Trophoblast cell (in vitro differentiated cells and primary cell): ENCODE measurements around the gene RGS7.
"Not testable (repeated sequence)": the region's sequence is repeated elsewhere in the genome, so short reads cannot be mapped to it uniquely, and the experiment has no call there.

Experiments used
- DNase-seq, 2 donors: peaks; one replicate each; pipeline ENCODE4 v3.0.0-alpha.2; 2016
- H2AFZ ChIP-seq: 2 replicates; pipeline ENCODE4 v1.6.1; 2013; ENCODE audit warnings: low read length, moderate library complexity, mild to moderate bottlenecking; ENCODE audit not compliant: insufficient read depth, poor library complexity
- H2AK5ac ChIP-seq: 2 replicates; pipeline ENCODE4 v1.6.1; 2013; ENCODE audit warnings: mild to moderate bottlenecking, low read length
- H2BK120ac ChIP-seq: 2 replicates; pipeline ENCODE4 v1.6.1; 2013; ENCODE audit warnings: low read length, mild to moderate bottlenecking, moderate library complexity; ENCODE audit not compliant: insufficient read depth, poor library complexity
- H2BK12ac ChIP-seq: 2 replicates; pipeline ENCODE4 v1.6.1; 2013; ENCODE audit warnings: mild to moderate bottlenecking, low read length, moderate library complexity
- H2BK5ac ChIP-seq: 2 replicates; pipeline ENCODE4 v1.6.1; 2013; ENCODE audit warnings: low read length, low read depth, moderate library complexity, mild to moderate bottlenecking; ENCODE audit not compliant: poor library complexity
- H3K14ac ChIP-seq: 2 replicates; pipeline ENCODE4 v1.6.1; 2013; ENCODE audit warnings: mild to moderate bottlenecking, low read length
- H3K18ac ChIP-seq: 2 replicates; pipeline ENCODE4 v1.6.1; 2013; ENCODE audit warnings: mild to moderate bottlenecking, low read length
- H3K23ac ChIP-seq: 2 replicates; pipeline ENCODE4 v1.6.1; 2013; ENCODE audit warnings: low read length
- H3K27ac ChIP-seq: 2 replicates; pipeline ENCODE4 v1.5.1; 2013; ENCODE audit warnings: low read depth, mild to moderate bottlenecking, inconsistent platforms, low read length, moderate library complexity
- H3K27me3 ChIP-seq: 2 replicates; pipeline ENCODE4 v1.6.1; 2013; ENCODE audit warnings: inconsistent platforms, mild to moderate bottlenecking, low read length, moderate library complexity; ENCODE audit not compliant: insufficient read depth
- H3K36me3 ChIP-seq, 2 experiments: 1 replicate in 1 of 2; 2 replicates in 1 of 2; pipeline ENCODE4 v1.6.1; 2013; ENCODE audit warnings: low read length in 2 of 2, mild to moderate bottlenecking in 2 of 2, moderate library complexity in 1 of 2; ENCODE audit not compliant: insufficient read depth in 2 of 2, control insufficient read depth in 1 of 2
- H3K4ac ChIP-seq: 2 replicates; pipeline ENCODE4 v1.6.1; 2013; ENCODE audit warnings: low read depth, mild to moderate bottlenecking, low read length, moderate library complexity
- H3K4me1 ChIP-seq, 2 experiments: 1 replicate in 1 of 2; 2 replicates in 1 of 2; pipeline ENCODE4 v1.6.1; 2013; ENCODE audit warnings: low read length in 2 of 2, mild to moderate bottlenecking in 2 of 2, moderate library complexity in 1 of 2; ENCODE audit not compliant: insufficient read depth in 2 of 2, control insufficient read depth in 1 of 2
- H3K4me2 ChIP-seq: 2 replicates; pipeline ENCODE4 v1.6.1; 2013; ENCODE audit warnings: inconsistent platforms, mild to moderate bottlenecking, low read length, moderate library complexity
- H3K4me3 ChIP-seq: 2 replicates; pipeline ENCODE4 v1.5.1; 2013; ENCODE audit warnings: mild to moderate bottlenecking, low read depth, low read length, inconsistent platforms
- H3K79me1 ChIP-seq: one replicate; pipeline ENCODE4 v1.6.1; 2013; ENCODE audit warnings: low read length
- H3K79me2 ChIP-seq: 2 replicates; pipeline ENCODE4 v1.6.1; 2013; ENCODE audit warnings: low read length, mild to moderate bottlenecking; ENCODE audit not compliant: control insufficient read depth, insufficient read depth, poor library complexity
- H3K9ac ChIP-seq: 2 replicates; pipeline ENCODE4 v1.6.1; 2013; ENCODE audit warnings: mild to moderate bottlenecking, low read length
- H3K9me3 ChIP-seq: 2 replicates; pipeline ENCODE4 v1.6.1; 2013; ENCODE audit warnings: low read depth, mild to moderate bottlenecking, control low read depth, inconsistent platforms, low read length; ENCODE audit not compliant: insufficient read depth
- H4K12ac ChIP-seq: 2 replicates; pipeline ENCODE4 v1.6.1; 2013; ENCODE audit warnings: low read depth, mild to moderate bottlenecking, low read length, moderate library complexity
- H4K8ac ChIP-seq: 2 replicates; pipeline ENCODE4 v1.6.1; 2013; ENCODE audit warnings: low read depth, mild to moderate bottlenecking, low read length, moderate library complexity
- H4K91ac ChIP-seq: one replicate; pipeline ENCODE4 v1.6.1; 2013; ENCODE audit warnings: low read depth, mild to moderate bottlenecking, low read length, moderate library complexity
- WGBS: extraction: QIAGEN DNeasy Blood & Tissue Kit; methylation state at CpG from one replicate; pipeline ENCODE4 v1.1.7; 2013; ENCODE audit warnings: missing lambda C conversion rate; ENCODE audit not compliant: insufficient read length, insufficient coverage; ENCODE audit errors: extremely low coverage; 5-methylcytosine and 5-hydroxymethylcytosine counted together

RGS7 gene

DNA sequence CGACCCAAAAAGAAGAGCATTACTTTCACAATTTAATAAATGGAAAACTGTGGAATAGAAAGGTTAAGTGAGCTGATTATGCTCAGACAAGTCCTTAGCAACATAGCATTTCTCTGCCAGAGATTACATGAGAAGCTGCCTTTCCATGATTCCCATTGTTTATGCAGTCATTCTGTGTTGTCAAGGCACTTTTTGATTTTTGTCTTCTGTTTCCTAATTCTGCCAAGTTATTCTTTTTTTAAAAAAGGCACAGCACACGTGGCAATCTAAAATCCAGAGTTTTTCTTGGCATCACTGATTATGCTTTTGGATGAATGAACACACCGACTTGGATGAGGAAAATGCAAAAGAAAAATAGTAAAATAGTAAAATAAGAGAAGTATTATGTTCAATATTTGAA lies 185.0 kb downstream of the RGS7 start:
- Histone ChIP-seq H3K4me1 (no peaks in the 10 kb centered on the region), H2BK120ac (no peak overlapping the region), H3K9me3 (no peaks in the 10 kb centered on the region), H3K4ac (no peak overlapping the region), H3K79me1 (no peaks in the 10 kb centered on the region), H3K27me3 (no peaks in the 10 kb centered on the region), H3K36me3 (no peaks in the 10 kb centered on the region), H2AK5ac (no peak overlapping the region), H3K23ac (no peak overlapping the region), H2BK5ac (no peak overlapping the region), H4K12ac (no peak overlapping the region), H3K18ac (no peak overlapping the region), H2AFZ (no peak overlapping the region), H4K8ac (no peak overlapping the region), H3K9ac (no peak overlapping the region), H3K79me2 (no peaks in the 10 kb centered on the region), H2BK12ac (no peak overlapping the region), H3K27ac (no peak overlapping the region), H3K4me2 (no peak overlapping the region), H4K91ac (no peak overlapping the region), H3K4me3 (no peak overlapping the region), H3K14ac (no peak overlapping the region)
- no CpG with 5 or more reads among the region's 3 CpGs for WGBS
- DNase-seq = no peak

GRCh38 chr1:241167121-241167630 lies 189.8 kb downstream of the RGS7 start:
- Histone ChIP-seq H2BK5ac (no peak overlapping the region), H3K27me3 (no peaks in the 10 kb centered on the region), H3K4ac (no peak overlapping the region), H3K27ac (no peak overlapping the region), H2BK12ac (no peak overlapping the region), H3K9me3 (no peaks in the 10 kb centered on the region), H4K12ac (no peak overlapping the region), H3K79me2 (no peaks in the 10 kb centered on the region), H2BK120ac (no peak overlapping the region), H2AFZ (no peak overlapping the region), H3K4me1 (peaks cover 2 to 3% of the 10 kb centered on the region in 2 experiments), H3K79me1 (no peaks in the 10 kb centered on the region), H3K4me2 (no peak overlapping the region), H3K4me3 (no peak overlapping the region), H3K23ac (no peak overlapping the region), H3K9ac (no peak overlapping the region), H3K18ac (no peak overlapping the region), H2AK5ac (no peak overlapping the region), H3K36me3 (no peaks in the 10 kb centered on the region), H4K91ac (no peak overlapping the region), H3K14ac (no peak overlapping the region), H4K8ac (no peak overlapping the region)
- DNase-seq = no peak
- WGBS = no CpG with 5 or more reads among the region's 14 CpGs

GRCh38 chr1:241166625-241167024 lies 190.4 kb downstream of the RGS7 start:
- Histone ChIP-seq H3K27ac (no peak overlapping the region), H3K18ac (no peak overlapping the region), H3K4me2 (no peak overlapping the region)

DNA sequence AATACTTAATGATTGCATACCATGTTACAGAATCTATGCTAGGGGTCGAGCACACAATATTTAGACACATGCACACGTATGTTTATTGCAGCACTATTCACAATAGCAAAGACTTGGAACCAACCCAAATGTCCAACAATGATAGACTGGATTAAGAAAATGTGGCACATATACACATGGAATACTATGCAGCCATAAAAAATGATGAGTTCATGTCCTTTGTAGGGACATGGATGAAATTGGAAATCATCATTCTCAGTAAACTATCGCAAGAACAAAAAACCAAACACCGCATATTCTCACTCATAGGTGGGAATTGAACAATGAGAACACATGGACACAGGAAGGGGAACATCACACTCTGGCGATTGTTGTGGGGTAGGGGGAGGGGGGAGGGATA lies 191.7 kb downstream of the RGS7 start:
- H4K91ac ChIP-seq, H3K23ac ChIP-seq, H3K4ac ChIP-seq, H2AK5ac ChIP-seq, H3K4me3 ChIP-seq, H2BK12ac ChIP-seq, H3K79me2 ChIP-seq, H3K36me3 ChIP-seq, H3K9me3 ChIP-seq, H3K27ac ChIP-seq, H3K14ac ChIP-seq, H4K8ac ChIP-seq, H3K18ac ChIP-seq, H3K4me2 ChIP-seq, H2BK5ac ChIP-seq, H3K79me1 ChIP-seq, DNase-seq, H2BK120ac ChIP-seq, H4K12ac ChIP-seq, H3K4me1 ChIP-seq, H3K9ac ChIP-seq, H3K27me3 ChIP-seq, H2AFZ ChIP-seq: not testable (repeated sequence)
- no CpG with 5 or more reads among the region's 5 CpGs for WGBS

More at GRCh38 chr1:241166625-241167024, 190.4 kb downstream of the RGS7 start:
- Histone ChIP-seq H3K79me1 (no peaks in the 10 kb centered on the region), H2AK5ac (no peak overlapping the region), H4K12ac (no peak overlapping the region), H3K14ac (no peak overlapping the region), H3K9ac (no peak overlapping the region), H4K8ac (no peak overlapping the region), H3K9me3 (no peaks in the 10 kb centered on the region), H3K4ac (no peak overlapping the region), H2BK5ac (no peak overlapping the region), H4K91ac (no peak overlapping the region), H3K27me3 (no peaks in the 10 kb centered on the region), H2BK120ac (no peak overlapping the region), H3K79me2 (no peaks in the 10 kb centered on the region), H2AFZ (no peak overlapping the region), H3K4me3 (no peak overlapping the region), H2BK12ac (no peak overlapping the region), H3K23ac (no peak overlapping the region), H3K4me1 (peaks cover 2 to 3% of the 10 kb centered on the region in 2 experiments), H3K36me3 (no peaks in the 10 kb centered on the region)
- no CpG with 5 or more reads among the region's 1 CpG for WGBS
- DNase-seq = no peak
